Measurements from ENCODE around the gene ITGB3. TPM values are rescaled to one million over a fixed set of nuclear protein-coding genes. Genes with fewer than 3 reads are reported as not detected.

The ITGB3 gene
- total RNA-seq, 1 donor, result 39.8 TPM

DNA sequence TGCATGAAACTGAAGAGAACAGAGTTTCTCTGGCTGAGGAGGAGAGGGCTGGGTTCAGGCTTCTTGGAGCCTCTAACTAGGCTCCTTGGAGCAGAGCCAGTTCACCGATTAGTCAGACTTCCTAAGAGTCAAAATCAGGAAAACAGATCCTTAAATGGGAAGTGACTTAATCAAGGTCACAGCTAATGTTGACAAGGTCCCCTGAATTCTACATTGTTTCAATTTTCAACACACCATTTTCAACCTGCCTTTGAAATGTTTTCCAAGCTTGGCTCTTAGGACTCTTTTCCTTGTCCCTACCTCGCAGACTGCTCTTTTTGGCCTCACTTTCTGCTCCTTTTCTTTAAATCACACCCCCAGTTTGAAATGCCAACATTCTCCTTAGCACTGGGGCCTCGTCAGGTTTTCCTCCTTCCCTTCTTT is 28.2 kb upstream of the ITGB3 start:
- H3K9me3 ChIP-seq (ENCODE audit: low read depth, low read length), result no peaks in the 10 kb centered on the region
- H2AFZ ChIP-seq (ENCODE audit: low read length), result peak overlapping the region; percentile 67
- no peaks in the 10 kb centered on the region for H3K27me3 ChIP-seq (ENCODE audit: insufficient read depth, low read length)
- TF ChIP-seq, protein P1, sequence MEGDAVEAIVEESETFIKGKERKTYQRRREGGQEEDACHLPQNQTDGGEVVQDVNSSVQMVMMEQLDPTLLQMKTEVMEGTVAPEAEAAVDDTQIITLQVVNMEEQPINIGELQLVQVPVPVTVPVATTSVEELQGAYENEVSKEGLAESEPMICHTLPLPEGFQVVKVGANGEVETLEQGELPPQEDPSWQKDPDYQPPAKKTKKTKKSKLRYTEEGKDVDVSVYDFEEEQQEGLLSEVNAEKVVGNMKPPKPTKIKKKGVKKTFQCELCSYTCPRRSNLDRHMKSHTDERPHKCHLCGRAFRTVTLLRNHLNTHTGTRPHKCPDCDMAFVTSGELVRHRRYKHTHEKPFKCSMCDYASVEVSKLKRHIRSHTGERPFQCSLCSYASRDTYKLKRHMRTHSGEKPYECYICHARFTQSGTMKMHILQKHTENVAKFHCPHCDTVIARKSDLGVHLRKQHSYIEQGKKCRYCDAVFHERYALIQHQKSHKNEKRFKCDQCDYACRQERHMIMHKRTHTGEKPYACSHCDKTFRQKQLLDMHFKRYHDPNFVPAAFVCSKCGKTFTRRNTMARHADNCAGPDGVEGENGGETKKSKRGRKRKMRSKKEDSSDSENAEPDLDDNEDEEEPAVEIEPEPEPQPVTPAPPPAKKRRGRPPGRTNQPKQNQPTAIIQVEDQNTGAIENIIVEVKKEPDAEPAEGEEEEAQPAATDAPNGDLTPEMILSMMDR (IDR thresholded peaks at IDR 0.05; ENCODE audit: extremely low read depth, low read depth, low read length), result no peak
- peak; percentile 77 for DNase-seq (ENCODE audit: insufficient read length, low spot score, missing footprints)
- peak overlapping the region; percentile 40 for H3K4me2 ChIP-seq (ENCODE audit: insufficient read depth, low read length)
- no peak overlapping the region for H3K4me3 ChIP-seq (ENCODE audit: insufficient read depth, low read length)
- peak overlapping the region; percentile 71 for H3K27ac ChIP-seq (ENCODE audit: low read depth, low read length)
- no peaks in the 10 kb centered on the region for H3K79me2 ChIP-seq (ENCODE audit: insufficient read depth, low read length)
- peaks cover 30% of the 10 kb centered on the region for H3K4me1 ChIP-seq (ENCODE audit: insufficient read depth, low read length)
- H3K36me3 ChIP-seq (ENCODE audit: insufficient read depth, low read length), result no peaks in the 10 kb centered on the region
- H4K20me1 ChIP-seq (ENCODE audit: insufficient read depth, low read length), result no peaks in the 10 kb centered on the region

DNA sequence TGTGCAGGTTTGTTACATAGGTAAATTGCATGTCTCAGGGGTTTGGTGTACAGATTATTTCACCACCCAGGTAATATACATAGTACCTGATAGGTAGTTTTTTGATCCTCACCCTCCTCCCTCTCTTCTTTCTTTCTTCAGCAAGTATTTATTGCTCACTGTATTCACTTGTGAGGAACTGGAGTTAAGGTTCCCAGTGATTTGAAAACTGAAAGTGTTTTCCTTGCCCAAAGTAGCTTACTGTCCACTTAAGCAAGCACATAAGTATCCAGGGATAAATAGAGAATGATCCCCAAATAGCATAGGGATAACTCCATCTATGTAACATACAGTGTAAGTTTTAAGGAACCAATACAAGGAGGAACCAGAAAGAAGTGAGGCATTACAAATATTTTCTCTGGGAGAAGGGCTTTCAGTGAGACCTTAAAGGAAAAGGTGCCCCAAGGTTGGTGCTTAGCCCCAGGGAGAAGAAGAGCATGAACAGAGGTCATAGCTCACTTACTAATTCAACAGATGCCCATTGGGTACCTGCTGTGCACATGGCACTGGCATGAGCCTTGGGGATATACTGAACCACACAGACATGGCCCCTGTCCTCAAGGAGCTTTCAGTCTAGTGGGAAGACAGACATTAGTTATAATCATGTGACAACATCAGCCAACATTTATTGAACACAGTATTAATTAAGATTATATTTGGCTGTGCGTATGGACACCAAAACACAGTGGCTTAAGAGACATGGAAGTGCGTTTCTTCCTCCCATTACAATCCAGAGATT is 27.5 kb upstream of the ITGB3 start:
- no peaks in the 10 kb centered on the region for H3K27me3 ChIP-seq (ENCODE audit: insufficient read depth, low read length)
- H3K4me3 ChIP-seq (ENCODE audit: insufficient read depth, low read length), result no peak overlapping the region
- H3K4me1 ChIP-seq (ENCODE audit: insufficient read depth, low read length), result peaks cover 31% of the 10 kb centered on the region
- TF ChIP-seq, protein P1 (IDR thresholded peaks at IDR 0.05; ENCODE audit: extremely low read depth, low read depth, low read length), result no peak
- peak; percentile 72 for DNase-seq (ENCODE audit: insufficient read length, low spot score, missing footprints)
- no peaks in the 10 kb centered on the region for H4K20me1 ChIP-seq (ENCODE audit: insufficient read depth, low read length)
- H3K79me2 ChIP-seq (ENCODE audit: insufficient read depth, low read length), result no peaks in the 10 kb centered on the region
- H2AFZ ChIP-seq (ENCODE audit: low read length), result peak overlapping the region; percentile 2
- peak overlapping the region; percentile 71 for H3K27ac ChIP-seq (ENCODE audit: low read depth, low read length)
- H3K36me3 ChIP-seq (ENCODE audit: insufficient read depth, low read length), result no peaks in the 10 kb centered on the region
- H3K9me3 ChIP-seq (ENCODE audit: low read depth, low read length), result no peaks in the 10 kb centered on the region
- peak overlapping the region; percentile 40 for H3K4me2 ChIP-seq (ENCODE audit: insufficient read depth, low read length)

DNA sequence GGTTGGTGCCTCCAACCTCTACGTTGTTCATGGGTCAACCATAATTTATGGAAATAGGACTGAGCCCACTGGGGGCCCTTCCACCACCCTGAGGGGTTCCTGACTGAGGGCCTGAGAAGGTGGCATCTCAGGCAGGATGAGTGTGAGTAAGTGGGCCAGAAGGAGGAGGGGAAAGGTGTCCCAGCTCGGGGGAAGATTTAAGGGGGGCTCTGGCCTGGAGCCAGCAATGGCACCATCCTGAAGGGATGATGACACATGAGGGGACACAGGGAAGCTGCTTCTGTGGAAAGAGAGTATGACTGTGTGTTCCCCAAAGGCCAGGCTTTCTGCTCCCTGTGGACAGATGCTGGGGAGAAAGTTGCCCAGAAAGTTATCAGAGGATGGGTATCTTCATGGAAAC is 25.8 kb upstream of the ITGB3 start:
- TF ChIP-seq, protein P1 (IDR thresholded peaks at IDR 0.05; ENCODE audit: extremely low read depth, low read depth, low read length), result no peak

More for the DNA sequence above, 25.8 kb upstream of the ITGB3 start:
- Histone ChIP-seq H3K9me3 (ENCODE audit: low read depth, low read length) (no peaks in the 10 kb centered on the region), H3K27me3 (ENCODE audit: insufficient read depth, low read length) (no peaks in the 10 kb centered on the region), H3K4me1 (ENCODE audit: insufficient read depth, low read length) (peaks cover 31% of the 10 kb centered on the region), H3K36me3 (ENCODE audit: insufficient read depth, low read length) (no peaks in the 10 kb centered on the region), H3K27ac (ENCODE audit: low read depth, low read length) (no peak overlapping the region), H2AFZ (ENCODE audit: low read length) (no peak overlapping the region), H3K79me2 (ENCODE audit: insufficient read depth, low read length) (no peaks in the 10 kb centered on the region), H3K4me2 (ENCODE audit: insufficient read depth, low read length) (no peak overlapping the region), H3K4me3 (ENCODE audit: insufficient read depth, low read length) (no peak overlapping the region), H4K20me1 (ENCODE audit: insufficient read depth, low read length) (no peaks in the 10 kb centered on the region)
- no peak for DNase-seq (ENCODE audit: insufficient read length, low spot score, missing footprints)
